ENCODE results near the gene ENTHD1.

GRCh38 chr22:39932166-39932565 is 38.6 kb upstream of the ENTHD1 start:
- TF ChIP-seq POLR2A (IDR thresholded peaks at IDR 0.05) (no peak), CTCF (IDR thresholded peaks at IDR 0.05) (no peak), POLR2AphosphoS5 (IDR thresholded peaks at IDR 0.05) (no peak)

All from suprapubic skin (tissue), 4 donors.